GM23338 (cell line): Measurements from ENCODE around the gene CST1. TPM values are rescaled to one million over a fixed set of nuclear protein-coding genes. Genes with fewer than 3 reads are reported as not detected.

Experiments
- ATAC-seq: fragments of 200-7000 bp; cut with Tn5 transposase; 3 replicates; pipeline ENCODE4 v1.9.1; 2020
- DNase-seq: peaks from one replicate; pipeline ENCODE4 v3.0.0-alpha.2; 2015; ENCODE audit warnings: low spot score
- H2AFZ ChIP-seq: fragments of 200-600 bp; sonication (generic); 2 replicates; pipeline ENCODE4 v1.8.0; 2016; ENCODE audit warnings: antibody characterized with exemption, mild to moderate bottlenecking, moderate library complexity
- H3F3A ChIP-seq: fragments of 200-600 bp; sonication (generic); replicated peaks from 2 replicates; pipeline ENCODE4 v1.8.0; 2017; ENCODE audit warnings: antibody characterized with exemption, mixed run types, low read depth
- H3K27ac ChIP-seq: fragments of 200-600 bp; sonication (generic); 2 replicates; pipeline ENCODE4 v1.6.1; 2016; ENCODE audit warnings: low read depth
- H3K27me3 ChIP-seq: fragments of 200-600 bp; sonication (generic); 2 replicates; pipeline ENCODE4 v1.8.0; 2016; ENCODE audit warnings: mild to moderate bottlenecking, mixed run types, moderate library complexity; ENCODE audit not compliant: insufficient read depth
- H3K36me3 ChIP-seq: fragments of 200-600 bp; sonication (generic); 2 replicates; pipeline ENCODE4 v1.8.0; 2016; ENCODE audit warnings: mild to moderate bottlenecking; ENCODE audit not compliant: insufficient read depth
- H3K4me1 ChIP-seq: fragments of 200-600 bp; sonication (generic); 2 replicates; pipeline ENCODE4 v1.8.0; 2016; ENCODE audit warnings: mild to moderate bottlenecking, moderate library complexity; ENCODE audit not compliant: insufficient read depth
- H3K4me2 ChIP-seq: fragments of 200-600 bp; sonication (generic); 2 replicates; pipeline ENCODE4 v1.7.1; 2017; ENCODE audit warnings: mixed run types
- H3K4me3 ChIP-seq: fragments of 200-600 bp; sonication (generic); 2 replicates; pipeline ENCODE4 v1.6.1; 2016; ENCODE audit warnings: mixed run types
- H3K79me2 ChIP-seq: fragments of 200-600 bp; sonication (generic); replicated peaks from 2 replicates; pipeline ENCODE4 v1.8.0; 2017; ENCODE audit warnings: mild to moderate bottlenecking; ENCODE audit not compliant: insufficient read depth
- H3K9me2 ChIP-seq: fragments of 200-600 bp; sonication (generic); 2 replicates; pipeline ENCODE4 v1.8.0; 2017; ENCODE audit not compliant: insufficient read depth
- H4K20me1 ChIP-seq: fragments of 200-600 bp; sonication (generic); replicated peaks from 2 replicates; pipeline ENCODE4 v1.8.0; 2017; ENCODE audit warnings: mild to moderate bottlenecking; ENCODE audit not compliant: insufficient read depth
- H3K27ac Mint-ChIP-seq: 2 replicates; pipeline ENCODE4 v1.8.0; 2020; ENCODE audit warnings: inconsistent platforms, mild to moderate bottlenecking, moderate library complexity, mixed read lengths
- H3K27me3 Mint-ChIP-seq: 3 replicates; pipeline ENCODE4 v1.8.0; 2022; ENCODE audit warnings: low read depth, mild to moderate bottlenecking, moderate library complexity, mixed read lengths, inconsistent platforms; ENCODE audit not compliant: insufficient read depth, poor library complexity
- H3K36me3 Mint-ChIP-seq: 3 replicates; pipeline ENCODE4 v1.8.0; 2021; ENCODE audit warnings: low read depth, mild to moderate bottlenecking, inconsistent platforms, moderate library complexity, mixed read lengths
- H3K4me1 Mint-ChIP-seq: 3 replicates; pipeline ENCODE4 v1.8.0; 2020; ENCODE audit warnings: mild to moderate bottlenecking, inconsistent platforms, mixed read lengths
- H3K4me3 Mint-ChIP-seq: 3 replicates; pipeline ENCODE4 v1.8.0; 2021; ENCODE audit warnings: moderate library complexity, mild to moderate bottlenecking, inconsistent platforms, mixed read lengths
- H3K9me3 Mint-ChIP-seq: 3 replicates; pipeline ENCODE4 v1.8.0; 2020; ENCODE audit warnings: moderate library complexity, mild to moderate bottlenecking, inconsistent platforms, mixed read lengths
- CREB1 ChIP-seq: fragments of 250-450 bp; sonication (Bioruptor Pico); IDR thresholded peaks from 2 replicates; pipeline ENCODE4 v1.5.0; 2020; ENCODE audit warnings: low read depth, mild to moderate bottlenecking, moderate library complexity
- CTCF ChIP-seq, 2 experiments: fragments of 200-600 bp in 1 of 2; sonication (generic) in 1 of 2; conservative IDR thresholded peaks; 2 replicates each; pipeline versions ENCODE4 v1.5.1 to v1.6.1; 2016 to 2017; ENCODE audit warnings: antibody characterized with exemption in 2 of 2, low read depth in 2 of 2, mild to moderate bottlenecking in 2 of 2, moderate library complexity in 1 of 2
- ETS1 ChIP-seq: IDR thresholded peaks from 2 replicates; pipeline ENCODE4 v1.6.1; 2016; ENCODE audit warnings: antibody characterized with exemption
- EZH2 ChIP-seq: fragments of 200-600 bp; sonication (generic); IDR thresholded peaks from one replicate; pipeline ENCODE4 v1.8.0; 2017; ENCODE audit warnings: antibody characterized with exemption, mild to moderate bottlenecking, low read depth; ENCODE audit not compliant: unreplicated experiment
- EZH2phosphoT487 ChIP-seq: fragments of 200-600 bp; sonication (generic); IDR thresholded peaks from one replicate; pipeline ENCODE4 v1.8.1; 2018; ENCODE audit warnings: antibody characterized with exemption; ENCODE audit not compliant: unreplicated experiment
- JUNB ChIP-seq: IDR thresholded peaks from one replicate; pipeline ENCODE4 v1.6.1; 2016; ENCODE audit warnings: antibody characterized with exemption; ENCODE audit not compliant: unreplicated experiment
- NANOG ChIP-seq: IDR thresholded peaks from 2 replicates; pipeline ENCODE4 v1.6.1; 2016; ENCODE audit warnings: antibody characterized with exemption, borderline replicate concordance
- POLR2AphosphoS5 ChIP-seq: IDR thresholded peaks from 2 replicates; pipeline ENCODE4 v1.6.1; 2016; ENCODE audit warnings: antibody characterized with exemption, low read depth
- REST ChIP-seq: IDR thresholded peaks from one replicate; pipeline ENCODE4 v1.6.1; 2018; ENCODE audit warnings: antibody characterized with exemption; ENCODE audit not compliant: unreplicated experiment
- STAT1 ChIP-seq: IDR thresholded peaks from one replicate; pipeline ENCODE4 v1.6.1; 2016; ENCODE audit warnings: antibody characterized with exemption; ENCODE audit not compliant: unreplicated experiment
- ZNF114 ChIP-seq: fragments of 250-450 bp; sonication (Bioruptor Pico); IDR thresholded peaks from 2 replicates; pipeline ENCODE4 v1.5.0; 2020; ENCODE audit warnings: mild to moderate bottlenecking, moderate library complexity
- ZNF331 ChIP-seq: fragments of 250-450 bp; sonication (Bioruptor Pico); IDR thresholded peaks from 2 replicates; pipeline ENCODE4 v1.5.0; 2020; ENCODE audit warnings: low read depth, mild to moderate bottlenecking, moderate library complexity
- ZNF462 ChIP-seq: fragments of 250-450 bp; sonication (Bioruptor Pico); IDR thresholded peaks from 2 replicates; pipeline ENCODE4 v1.5.0; 2020; ENCODE audit warnings: mild to moderate bottlenecking, moderate library complexity
- polyA plus RNA-seq: library from polyadenylated mRNA; unstranded; fragments of >200 nt; fragmentation: Nextera tagmentation; extraction: Ambion mirVana; gene quantifications from 2 replicates; pipeline ENCODE4 v1.2.1, GENCODE V29; 2016
- total RNA-seq: library from RNA; depleted of rRNA; stranded (reverse); fragments of >200 nt; shearing (Covaris generic); gene quantifications from 2 replicates; pipeline ENCODE4 v1.2.3, GENCODE V29; 2014

CST1 gene
- total and polyA plus RNA-seq, 2 experiments from 2014 or later, result 1.8 to 4.9 TPM

DNA sequence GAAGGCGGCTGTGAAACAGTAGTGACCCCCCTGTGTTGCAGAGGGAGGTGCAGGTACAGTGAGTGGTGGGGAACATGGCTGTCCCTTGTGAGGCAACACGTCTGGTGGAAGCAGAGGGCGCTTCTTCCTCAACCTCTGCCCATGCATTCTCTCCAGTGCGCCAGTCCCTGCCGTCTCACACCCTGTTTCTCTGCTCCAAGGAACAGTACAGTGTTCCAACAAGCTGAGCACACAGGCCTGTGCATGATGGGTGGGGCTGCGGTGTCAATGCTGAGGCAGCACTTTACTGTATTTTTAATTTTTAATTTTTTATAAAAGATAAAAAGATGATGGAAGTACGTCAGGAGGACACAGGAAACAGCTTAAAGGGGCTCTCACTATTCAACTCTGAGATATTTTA is 43.3 kb upstream of the CST1 start:
- Histone ChIP-seq H3K27ac (no peak overlapping the region), H3K9me2 (peaks cover 14% of the 10 kb centered on the region), H3K4me2 (no peak overlapping the region), H3K4me1 (no peaks in the 10 kb centered on the region), H3F3A (no peaks in the 10 kb centered on the region), H3K36me3 (no peaks in the 10 kb centered on the region), H3K79me2 (no peaks in the 10 kb centered on the region), H3K27me3 (no peaks in the 10 kb centered on the region), H3K4me3 (no peak overlapping the region), H4K20me1 (no peaks in the 10 kb centered on the region), H2AFZ (no peak overlapping the region)
- Mint-ChIP-seq H3K27me3 (no peaks in the 10 kb centered on the region), H3K36me3 (no peaks in the 10 kb centered on the region), H3K9me3 (no peaks in the 10 kb centered on the region; the same call in 2 of the 3 replicates), H3K4me3 (no peak overlapping the region), H3K27ac (no peak overlapping the region), H3K4me1 (peaks cover 3% of the 10 kb centered on the region; the same call in 1 of the 3 replicates)
- ATAC-seq (no peak), DNase-seq (no peak)
- TF ChIP-seq ZNF462 (CRISPR knock-in tag) (no peak), REST (no peak), POLR2AphosphoS5 (no peak), CREB1 (CRISPR knock-in tag) (no peak), ZNF331 (no peak), NANOG (no peak), STAT1 (no peak), ETS1 (no peak), EZH2 (no peak), CTCF (conservative IDR thresholded peaks at IDR 0.05; ENCODE audit: low read depth in 2 of 2) (no peak), ZNF114 (CRISPR knock-in tag) (no peak), EZH2phosphoT487 (no peak), JUNB (no peak)
